ENCODE data around the gene PCP4L1.

- TF ChIP-seq CTCF (conservative IDR thresholded peaks at IDR 0.05) (no peak), ZFX (IDR thresholded peaks at IDR 0.05) (no peak)
Measured at GRCh38 chr1:161267321-161267720, 8.8 kb downstream of the PCP4L1 start.

Data from C4-2B (cell line).